HEK293 (cell line): ENCODE results near the gene KDM5C.

Experiments used
- CTCF ChIA-PET: fragments of 350-600 bp; formaldehyde crosslinking; extraction: SDS; loops from one replicate; lab custom pipeline; 2021; ENCODE audit warnings: antibody characterized with exemption; lab: Yijun Ruan, JAX
- POLR2A ChIA-PET: fragments of 300-600 bp; formaldehyde crosslinking; extraction: SDS; loops from one replicate; lab custom pipeline; 2020; ENCODE audit warnings: antibody characterized with exemption, inconsistent platforms; lab: Yijun Ruan, JAX
- H3K27ac ChIP-seq: fragments of 200-500 bp; sonication (Bioruptor generic); 2 replicates; pipeline ENCODE4 v1.5.1; 2014; ENCODE audit warnings: low read depth, low read length, control low read depth, inconsistent platforms; ENCODE audit errors: extremely low read depth
- H3K36me3 ChIP-seq, 2 experiments: fragments of 200-500 bp in 1 of 2; sonication (Bioruptor generic) in 1 of 2; 1 replicate in 1 of 2; 2 replicates in 1 of 2; pipeline ENCODE4 v1.5.1; 2014 to 2017; ENCODE audit warnings: inconsistent platforms in 2 of 2, low read length in 2 of 2; ENCODE audit not compliant: control insufficient read depth in 2 of 2, insufficient read depth in 1 of 2
- H3K4me1 ChIP-seq: fragments of 200-500 bp; sonication (Bioruptor generic); 2 replicates; pipeline ENCODE4 v1.5.1; 2014; ENCODE audit warnings: mild to moderate bottlenecking, low read length, inconsistent platforms; ENCODE audit not compliant: control insufficient read depth, insufficient read depth
- H3K4me3 ChIP-seq: 2 replicates; pipeline ENCODE4 v1.5.1; 2011; ENCODE audit warnings: low read depth, mild to moderate bottlenecking, control low read depth, low read length, moderate library complexity
- H3K9me3 ChIP-seq: fragments of 200-500 bp; sonication (Bioruptor generic); 2 replicates; pipeline ENCODE4 v1.5.1; 2014; ENCODE audit warnings: low read depth, low read length, inconsistent platforms; ENCODE audit not compliant: control insufficient read depth, insufficient read depth
- CTCF ChIP-seq: fragments of 450-650 bp; formaldehyde crosslinking; IDR thresholded peaks from 2 replicates; pipeline ENCODE4 v1.5.1; 2016; ENCODE audit warnings: missing biosample characterization, missing genetic modification characterization
- EGR2 ChIP-seq: fragments of 450-650 bp; formaldehyde crosslinking; IDR thresholded peaks from 2 replicates; pipeline ENCODE4 v1.5.1; 2016; ENCODE audit warnings: low read depth, missing biosample characterization, missing genetic modification characterization
- HOXD13 ChIP-seq: sonication (generic); formaldehyde crosslinking; IDR thresholded peaks from 2 replicates; pipeline ENCODE4 v1.8.0; 2022; ENCODE audit warnings: missing genetic modification reagents, borderline replicate concordance
- MZF1 ChIP-seq: fragments of 450-650 bp; formaldehyde crosslinking; IDR thresholded peaks from 2 replicates; pipeline ENCODE4 v1.5.1; 2017; ENCODE audit warnings: missing biosample characterization, missing genetic modification characterization, borderline replicate concordance
- REPIN1 ChIP-seq: fragments of 450-650 bp; formaldehyde crosslinking; IDR thresholded peaks from 2 replicates; pipeline ENCODE4 v1.5.1; 2017; ENCODE audit warnings: missing biosample characterization, missing genetic modification characterization, low read depth
- YY2 ChIP-seq: fragments of 450-650 bp; formaldehyde crosslinking; IDR thresholded peaks from 2 replicates; pipeline ENCODE4 v1.5.1; 2016; ENCODE audit warnings: missing biosample characterization, missing genetic modification characterization
- ZBTB48 ChIP-seq: fragments of 450-650 bp; formaldehyde crosslinking; IDR thresholded peaks from 2 replicates; pipeline ENCODE4 v1.5.1; 2016; ENCODE audit warnings: missing biosample characterization, missing genetic modification characterization
- ZBTB8A ChIP-seq: fragments of 450-650 bp; formaldehyde crosslinking; IDR thresholded peaks from 2 replicates; pipeline ENCODE4 v1.5.1; 2016; ENCODE audit warnings: missing biosample characterization, missing genetic modification characterization
- ZFP37 ChIP-seq: fragments of 450-650 bp; formaldehyde crosslinking; IDR thresholded peaks from 2 replicates; pipeline ENCODE4 v1.5.1; 2016; ENCODE audit warnings: missing biosample characterization, missing genetic modification characterization
- ZNF169 ChIP-seq: fragments of 450-650 bp; formaldehyde crosslinking; IDR thresholded peaks from 2 replicates; pipeline ENCODE4 v1.5.1; 2016; ENCODE audit warnings: missing biosample characterization, missing genetic modification characterization
- ZNF19 ChIP-seq: fragments of 450-650 bp; formaldehyde crosslinking; IDR thresholded peaks from 2 replicates; pipeline ENCODE4; 2016; ENCODE audit warnings: missing biosample characterization, missing genetic modification characterization, low read depth
- ZNF239 ChIP-seq: fragments of 450-650 bp; formaldehyde crosslinking; IDR thresholded peaks from 2 replicates; pipeline ENCODE4 v1.5.1; 2016; ENCODE audit warnings: missing biosample characterization, missing genetic modification characterization
- ZNF335 ChIP-seq: fragments of 450-650 bp; formaldehyde crosslinking; conservative IDR thresholded peaks from 2 replicates; pipeline ENCODE4 v1.5.1; 2016; ENCODE audit warnings: missing biosample characterization, missing genetic modification characterization
- ZNF341 ChIP-seq: fragments of 450-650 bp; formaldehyde crosslinking; IDR thresholded peaks from 2 replicates; pipeline ENCODE4; 2016; ENCODE audit warnings: low read depth, missing biosample characterization, missing genetic modification characterization
- ZNF416 ChIP-seq: fragments of 450-650 bp; formaldehyde crosslinking; IDR thresholded peaks from 2 replicates; pipeline ENCODE4 v1.5.1; 2016; ENCODE audit warnings: missing biosample characterization, missing genetic modification characterization
- ZNF580 ChIP-seq: fragments of 450-650 bp; formaldehyde crosslinking; IDR thresholded peaks from 2 replicates; pipeline ENCODE4 v1.5.1; 2016; ENCODE audit warnings: missing biosample characterization, missing genetic modification characterization
- ZNF585B ChIP-seq: fragments of 450-650 bp; formaldehyde crosslinking; IDR thresholded peaks from 2 replicates; pipeline ENCODE4 v1.5.1; 2016; ENCODE audit warnings: missing biosample characterization, missing genetic modification characterization
- ZNF610 ChIP-seq: fragments of 450-650 bp; formaldehyde crosslinking; IDR thresholded peaks from 2 replicates; pipeline ENCODE4 v1.5.1; 2016; ENCODE audit warnings: missing biosample characterization, missing genetic modification characterization, borderline replicate concordance
- ZNF621 ChIP-seq: fragments of 450-650 bp; formaldehyde crosslinking; IDR thresholded peaks from 2 replicates; pipeline ENCODE4 v1.5.1; 2017; ENCODE audit warnings: missing biosample characterization, missing genetic modification characterization
- ZNF623 ChIP-seq: fragments of 450-650 bp; formaldehyde crosslinking; IDR thresholded peaks from 2 replicates; pipeline ENCODE4 v1.5.1; 2016; ENCODE audit warnings: missing biosample characterization, missing genetic modification characterization
- ZNF670 ChIP-seq: fragments of 450-650 bp; formaldehyde crosslinking; IDR thresholded peaks from 2 replicates; pipeline ENCODE4 v1.5.1; 2016; ENCODE audit warnings: missing biosample characterization, missing genetic modification characterization, low read depth
- ZNF701 ChIP-seq: fragments of 450-650 bp; formaldehyde crosslinking; IDR thresholded peaks from 2 replicates; pipeline ENCODE4 v1.5.1; 2016; ENCODE audit warnings: missing biosample characterization, missing genetic modification characterization
- ZNF830 ChIP-seq: fragments of 450-650 bp; IDR thresholded peaks from 2 replicates; pipeline ENCODE4 v1.5.0; 2018; ENCODE audit warnings: missing biosample characterization, missing genetic modification characterization, low read depth, mild to moderate bottlenecking, moderate library complexity
- TF ChIP-seq, protein P1 (sequence below): fragments of 450-650 bp; formaldehyde crosslinking; IDR thresholded peaks from 2 replicates; pipeline ENCODE4 v1.5.1; 2016; ENCODE audit warnings: missing biosample characterization, missing genetic modification characterization
- TF ChIP-seq, protein P2 (sequence below): fragments of 450-650 bp; formaldehyde crosslinking; conservative IDR thresholded peaks from 2 replicates; pipeline ENCODE4 v1.5.1; 2016; ENCODE audit warnings: low read depth, missing biosample characterization, missing genetic modification characterization
- TF ChIP-seq, protein P3 (sequence below): fragments of 450-650 bp; formaldehyde crosslinking; optimal IDR thresholded peaks from 2 replicates; pipeline ENCODE3; 2016; ENCODE audit warnings: missing biosample characterization, mild to moderate bottlenecking, missing genetic modification characterization
- TF ChIP-seq, protein P4 (sequence below): fragments of 450-650 bp; formaldehyde crosslinking; IDR thresholded peaks from 2 replicates; pipeline ENCODE4 v1.5.1; 2016; ENCODE audit warnings: missing biosample characterization, missing genetic modification characterization

The KDM5C gene

DNA sequence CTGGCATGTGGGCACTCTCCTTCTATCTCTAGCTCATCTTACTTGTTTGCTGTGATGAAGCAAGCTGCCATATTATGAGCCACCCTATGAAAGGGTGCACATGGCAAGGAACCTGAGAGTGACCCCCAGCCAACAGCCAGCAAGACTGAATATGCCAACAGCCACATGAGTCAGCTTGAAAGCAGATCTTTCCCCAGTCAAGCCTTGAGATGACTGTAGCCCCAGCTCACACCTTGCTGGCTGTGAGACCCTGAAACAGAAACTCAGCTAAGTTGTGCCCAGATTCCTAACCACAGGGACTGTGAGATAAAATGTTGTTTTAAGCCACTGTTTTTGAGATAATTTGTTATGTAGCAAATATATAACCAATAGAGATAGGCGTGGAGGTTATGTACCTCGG lies 36.2 kb downstream of the KDM5C start:
- H3K9me3 ChIP-seq = no peaks in the 10 kb centered on the region
- H3K36me3 ChIP-seq = peaks cover 3 to 26% of the 10 kb centered on the region in 2 experiments; a peak in 1 of 3 replicates
- H3K4me3 ChIP-seq = no peak overlapping the region
- TF ChIP-seq ZNF670 = no peak
- no peak for TF ChIP-seq ZBTB8A
- TF ChIP-seq, protein P1, sequence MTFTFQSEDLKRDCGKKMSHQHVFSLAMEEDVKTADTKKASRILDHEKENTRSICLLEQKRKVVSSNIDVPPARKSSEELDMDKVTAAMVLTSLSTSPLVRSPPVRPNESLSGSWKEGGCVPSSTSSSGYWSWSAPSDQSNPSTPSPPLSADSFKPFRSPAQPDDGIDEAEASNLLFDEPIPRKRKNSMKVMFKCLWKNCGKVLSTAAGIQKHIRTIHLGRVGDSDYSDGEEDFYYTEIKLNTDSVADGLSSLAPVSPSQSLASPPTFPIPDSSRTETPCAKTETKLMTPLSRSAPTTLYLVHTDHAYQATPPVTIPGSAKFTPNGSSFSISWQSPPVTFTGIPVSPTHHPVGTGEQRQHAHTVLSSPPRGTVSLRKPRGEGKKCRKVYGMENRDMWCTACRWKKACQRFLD = no peak
- no peak for TF ChIP-seq HOXD13 (CRISPR knock-in tag)
- TF ChIP-seq ZNF701 (tag by site-specific recombination) = no peak
- TF ChIP-seq YY2 (tag by site-specific recombination) = no peak
- TF ChIP-seq ZNF335 (tag by site-specific recombination) = no peak
- TF ChIP-seq ZNF19 = no peak
- TF ChIP-seq ZNF580 = no peak
- no peak for TF ChIP-seq CTCF
- no peak for TF ChIP-seq ZNF239 (tag by site-specific recombination)
- TF ChIP-seq ZNF585B (tag by site-specific recombination) = no peak
- H3K4me1 ChIP-seq = no peaks in the 10 kb centered on the region
- POLR2A ChIA-PET = interaction anchor here (1.5 to 3.5 kb wide), 2 partner anchors 12 to 37 kb away, joined by 4 to 12 read pairs; partner anchors contain the start of gene KDM5C
- no peak overlapping the region for H3K27ac ChIP-seq
- CTCF ChIA-PET = no interaction called here

DNA sequence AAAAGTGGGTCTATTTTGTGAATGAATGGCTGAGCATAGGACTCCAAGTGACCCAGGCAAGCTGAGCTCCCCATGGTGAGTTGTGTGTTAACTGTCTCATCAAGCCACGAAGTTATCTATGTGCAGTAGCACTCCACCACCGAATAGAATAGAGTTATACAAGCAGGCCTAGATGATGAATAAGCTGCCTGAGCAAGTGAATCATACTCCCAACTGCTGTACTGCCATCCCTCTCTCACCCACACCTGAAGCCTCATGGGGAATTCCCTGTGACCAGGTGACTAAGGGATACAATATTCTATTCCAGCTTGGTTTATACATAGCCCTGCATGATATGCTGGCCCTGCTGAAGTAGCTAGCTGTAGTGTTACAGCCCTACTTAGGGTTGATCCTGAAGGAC lies 38.7 kb downstream of the KDM5C start:
- H3K36me3 ChIP-seq = peaks cover 3 to 12% of the 10 kb centered on the region in 2 experiments; a peak in 1 of 3 replicates
- ChIA-PET POLR2A (interaction anchor here (1.8 kb wide), 1 partner anchor 8 kb away, joined by 4 read pairs; no protein-coding TSS in a partner anchor), CTCF (interaction anchor here (0.6 to 1.5 kb wide), 2 partner anchors 14 to 169 kb away, joined by 5 to 9 read pairs; no protein-coding TSS in a partner anchor)
- no peaks in the 10 kb centered on the region for H3K9me3 ChIP-seq
- no peak overlapping the region for H3K27ac ChIP-seq
- no peaks in the 10 kb centered on the region for H3K4me1 ChIP-seq
- H3K4me3 ChIP-seq = no peak overlapping the region
- TF ChIP-seq ZFP37 = no peak
- no peak for TF ChIP-seq EGR2 (tag by site-specific recombination)
- TF ChIP-seq, protein P2, sequence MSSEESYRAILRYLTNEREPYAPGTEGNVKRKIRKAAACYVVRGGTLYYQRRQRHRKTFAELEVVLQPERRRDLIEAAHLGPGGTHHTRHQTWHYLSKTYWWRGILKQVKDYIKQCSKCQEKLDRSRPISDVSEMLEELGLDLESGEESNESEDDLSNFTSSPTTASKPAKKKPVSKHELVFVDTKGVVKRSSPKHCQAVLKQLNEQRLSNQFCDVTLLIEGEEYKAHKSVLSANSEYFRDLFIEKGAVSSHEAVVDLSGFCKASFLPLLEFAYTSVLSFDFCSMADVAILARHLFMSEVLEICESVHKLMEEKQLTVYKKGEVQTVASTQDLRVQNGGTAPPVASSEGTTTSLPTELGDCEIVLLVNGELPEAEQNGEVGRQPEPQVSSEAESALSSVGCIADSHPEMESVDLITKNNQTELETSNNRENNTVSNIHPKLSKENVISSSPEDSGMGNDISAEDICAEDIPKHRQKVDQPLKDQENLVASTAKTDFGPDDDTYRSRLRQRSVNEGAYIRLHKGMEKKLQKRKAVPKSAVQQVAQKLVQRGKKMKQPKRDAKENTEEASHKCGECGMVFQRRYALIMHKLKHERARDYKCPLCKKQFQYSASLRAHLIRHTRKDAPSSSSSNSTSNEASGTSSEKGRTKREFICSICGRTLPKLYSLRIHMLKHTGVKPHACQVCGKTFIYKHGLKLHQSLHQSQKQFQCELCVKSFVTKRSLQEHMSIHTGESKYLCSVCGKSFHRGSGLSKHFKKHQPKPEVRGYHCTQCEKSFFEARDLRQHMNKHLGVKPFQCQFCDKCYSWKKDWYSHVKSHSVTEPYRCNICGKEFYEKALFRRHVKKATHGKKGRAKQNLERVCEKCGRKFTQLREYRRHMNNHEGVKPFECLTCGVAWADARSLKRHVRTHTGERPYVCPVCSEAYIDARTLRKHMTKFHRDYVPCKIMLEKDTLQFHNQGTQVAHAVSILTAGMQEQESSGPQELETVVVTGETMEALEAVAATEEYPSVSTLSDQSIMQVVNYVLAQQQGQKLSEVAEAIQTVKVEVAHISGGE = no peak
- TF ChIP-seq ZNF623 (tag by site-specific recombination) = no peak
- TF ChIP-seq ZNF610 (tag by site-specific recombination) = no peak
- TF ChIP-seq ZBTB48 = no peak
- no peak for TF ChIP-seq ZNF341 (tag by site-specific recombination)
- TF ChIP-seq, protein P3, sequence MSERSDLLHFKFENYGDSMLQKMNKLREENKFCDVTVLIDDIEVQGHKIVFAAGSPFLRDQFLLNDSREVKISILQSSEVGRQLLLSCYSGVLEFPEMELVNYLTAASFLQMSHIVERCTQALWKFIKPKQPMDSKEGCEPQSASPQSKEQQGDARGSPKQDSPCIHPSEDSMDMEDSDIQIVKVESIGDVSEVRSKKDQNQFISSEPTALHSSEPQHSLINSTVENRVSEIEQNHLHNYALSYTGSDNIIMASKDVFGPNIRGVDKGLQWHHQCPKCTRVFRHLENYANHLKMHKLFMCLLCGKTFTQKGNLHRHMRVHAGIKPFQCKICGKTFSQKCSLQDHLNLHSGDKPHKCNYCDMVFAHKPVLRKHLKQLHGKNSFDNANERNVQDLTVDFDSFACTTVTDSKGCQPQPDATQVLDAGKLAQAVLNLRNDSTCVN (tag by site-specific recombination) = no peak
- no peak for TF ChIP-seq ZNF169
- no peak for TF ChIP-seq ZNF580
- TF ChIP-seq MZF1 (tag by site-specific recombination) = no peak
- TF ChIP-seq ZNF416 = no peak
- TF ChIP-seq, protein P4, sequence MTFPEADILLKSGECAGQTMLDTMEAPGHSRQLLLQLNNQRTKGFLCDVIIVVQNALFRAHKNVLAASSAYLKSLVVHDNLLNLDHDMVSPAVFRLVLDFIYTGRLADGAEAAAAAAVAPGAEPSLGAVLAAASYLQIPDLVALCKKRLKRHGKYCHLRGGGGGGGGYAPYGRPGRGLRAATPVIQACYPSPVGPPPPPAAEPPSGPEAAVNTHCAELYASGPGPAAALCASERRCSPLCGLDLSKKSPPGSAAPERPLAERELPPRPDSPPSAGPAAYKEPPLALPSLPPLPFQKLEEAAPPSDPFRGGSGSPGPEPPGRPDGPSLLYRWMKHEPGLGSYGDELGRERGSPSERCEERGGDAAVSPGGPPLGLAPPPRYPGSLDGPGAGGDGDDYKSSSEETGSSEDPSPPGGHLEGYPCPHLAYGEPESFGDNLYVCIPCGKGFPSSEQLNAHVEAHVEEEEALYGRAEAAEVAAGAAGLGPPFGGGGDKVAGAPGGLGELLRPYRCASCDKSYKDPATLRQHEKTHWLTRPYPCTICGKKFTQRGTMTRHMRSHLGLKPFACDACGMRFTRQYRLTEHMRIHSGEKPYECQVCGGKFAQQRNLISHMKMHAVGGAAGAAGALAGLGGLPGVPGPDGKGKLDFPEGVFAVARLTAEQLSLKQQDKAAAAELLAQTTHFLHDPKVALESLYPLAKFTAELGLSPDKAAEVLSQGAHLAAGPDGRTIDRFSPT (tag by site-specific recombination) = no peak
- TF ChIP-seq REPIN1 (tag by site-specific recombination) = no peak
- TF ChIP-seq ZNF830 (tag by site-specific recombination) = no peak
- no peak for TF ChIP-seq ZNF621 (tag by site-specific recombination)
